Smooth muscle cell (in vitro differentiated cells): ENCODE measurements around the gene TOB1. TPM values are rescaled to one million over a fixed set of nuclear protein-coding genes. Genes with fewer than 3 reads are reported as not detected.

ENCODE experiments used
- DNase-seq: peaks from one replicate; lab custom pipeline; 2025; ENCODE audit not compliant: unreplicated experiment; lab: John Stamatoyannopoulos, UW
- H2AFZ ChIP-seq: fragments of 200-600 bp; sonication (generic); 2 replicates; pipeline ENCODE4 v1.6.0; 2016; ENCODE audit warnings: antibody characterized with exemption, low read depth, mild to moderate bottlenecking
- H3F3A ChIP-seq: fragments of 200-600 bp; sonication (generic); 2 replicates; pipeline ENCODE4 v1.6.0; 2017; ENCODE audit warnings: antibody characterized with exemption, low read depth
- H3K27ac ChIP-seq: fragments of 200-600 bp; sonication (generic); 2 replicates; pipeline ENCODE4 v1.5.1; 2016; ENCODE audit warnings: low read depth, mild to moderate bottlenecking
- H3K27me3 ChIP-seq: fragments of 200-600 bp; sonication (generic); 2 replicates; pipeline ENCODE4 v1.6.1; 2016; ENCODE audit warnings: low read depth, mild to moderate bottlenecking
- H3K36me3 ChIP-seq: fragments of 200-600 bp; sonication (generic); 2 replicates; pipeline ENCODE4 v1.5.1; 2016; ENCODE audit warnings: low read depth
- H3K4me1 ChIP-seq: fragments of 200-600 bp; sonication (generic); 2 replicates; pipeline ENCODE4 v1.5.1; 2016; ENCODE audit warnings: low read depth
- H3K4me2 ChIP-seq: fragments of 200-600 bp; sonication (generic); 2 replicates; pipeline ENCODE4 v1.6.0; 2016; ENCODE audit warnings: mild to moderate bottlenecking
- H3K4me3 ChIP-seq: fragments of 200-600 bp; sonication (generic); 2 replicates; pipeline ENCODE4 v1.5.1; 2016; ENCODE audit warnings: mild to moderate bottlenecking
- H3K79me2 ChIP-seq: fragments of 200-600 bp; sonication (generic); 2 replicates; pipeline ENCODE4 v1.6.0; 2016; ENCODE audit warnings: low read depth, mild to moderate bottlenecking
- H3K9ac ChIP-seq: fragments of 200-600 bp; sonication (generic); 2 replicates; pipeline ENCODE4 v1.6.0; 2016; ENCODE audit warnings: low read depth
- H3K9me3 ChIP-seq: fragments of 200-600 bp; sonication (generic); replicated peaks from 2 replicates; pipeline ENCODE4 v1.5.1; 2016; ENCODE audit warnings: low read depth
- H4K20me1 ChIP-seq: fragments of 200-600 bp; sonication (generic); 2 replicates; pipeline ENCODE4 v1.6.0; 2016; ENCODE audit warnings: low read depth
- CTCF ChIP-seq: fragments of 200-600 bp; sonication (generic); IDR thresholded peaks from 2 replicates; pipeline ENCODE4 v1.5.1; 2017; ENCODE audit warnings: borderline replicate concordance, mild to moderate bottlenecking, antibody characterized with exemption; ENCODE audit not compliant: insufficient read depth, poor library complexity, severe bottlenecking
- WGBS: methylation state at CpG from one replicate; pipeline ENCODE4 v1.1.7; 2016; ENCODE audit warnings: low lambda C conversion rate; 5-methylcytosine and 5-hydroxymethylcytosine counted together
- polyA plus RNA-seq: library from polyadenylated mRNA; unstranded; fragments of >200 nt; fragmentation: Nextera tagmentation; extraction: Ambion mirVana; gene quantifications from 2 replicates; pipeline ENCODE4 v1.2.1, GENCODE V29; 2016
- total RNA-seq: library from RNA; depleted of rRNA; stranded (reverse); fragments of >200 nt; gene quantifications from 2 replicates; pipeline ENCODE4 v1.2.3, GENCODE V29; 2014

The TOB1 gene
- total and polyA plus RNA-seq, 2 experiments from 2014 or later, result 29.3 to 39.8 TPM

- H3K36me3 ChIP-seq, result no peaks in the 10 kb centered on the region
- no peak overlapping the region for H3K9ac ChIP-seq
- no peaks in the 10 kb centered on the region for H3F3A ChIP-seq
- H3K4me1 ChIP-seq, result peaks cover 16% of the 10 kb centered on the region
- 93% methylated on average over 29 of the region's 29 CpGs for WGBS
- H4K20me1 ChIP-seq, result no peaks in the 10 kb centered on the region
- no peaks in the 10 kb centered on the region for H3K9me3 ChIP-seq
- no peak overlapping the region for H3K27ac ChIP-seq
- no peaks in the 10 kb centered on the region for H3K27me3 ChIP-seq
- TF ChIP-seq CTCF, result no peak
- no peak overlapping the region for H2AFZ ChIP-seq
- H3K4me3 ChIP-seq, result no peak overlapping the region
- H3K4me2 ChIP-seq, result no peak overlapping the region
- no peak for DNase-seq
- H3K79me2 ChIP-seq, result no peaks in the 10 kb centered on the region
These were observed 25.8 kb downstream of the TOB1 start for GRCh38 chr17:50840311-50840851.

GRCh38 chr17:50839591-50840310, 26.4 kb downstream of the TOB1 start:
- no peak for TF ChIP-seq CTCF
- Histone ChIP-seq H3K4me1 (peaks cover 17% of the 10 kb centered on the region), H3K4me3 (no peak overlapping the region), H3K4me2 (no peak overlapping the region), H3K9me3 (no peaks in the 10 kb centered on the region), H3K79me2 (no peaks in the 10 kb centered on the region), H3K27ac (no peak overlapping the region), H2AFZ (no peak overlapping the region), H3F3A (no peaks in the 10 kb centered on the region), H3K27me3 (no peaks in the 10 kb centered on the region), H3K9ac (no peak overlapping the region), H3K36me3 (no peaks in the 10 kb centered on the region), H4K20me1 (no peaks in the 10 kb centered on the region)
- 96% methylated on average over 29 of the region's 29 CpGs for WGBS
- DNase-seq, result no peak

- DNase-seq, result no peak
These were observed 27.9 kb downstream of the TOB1 start for GRCh38 chr17:50837980-50838954.

More at GRCh38 chr17:50837980-50838954, 27.9 kb downstream of the TOB1 start:
- H2AFZ ChIP-seq, result no peak overlapping the region
- TF ChIP-seq CTCF, result no peak
- H3K4me2 ChIP-seq, result no peak overlapping the region
- no peaks in the 10 kb centered on the region for H3K9me3 ChIP-seq
- H3K36me3 ChIP-seq, result no peaks in the 10 kb centered on the region
- H3K4me3 ChIP-seq, result no peak overlapping the region
- H3K79me2 ChIP-seq, result no peaks in the 10 kb centered on the region
- H3K9ac ChIP-seq, result no peak overlapping the region
- peaks cover 17% of the 10 kb centered on the region for H3K4me1 ChIP-seq
- 73% methylated on average over 21 of the region's 21 CpGs for WGBS
- no peaks in the 10 kb centered on the region for H4K20me1 ChIP-seq
- no peak overlapping the region for H3K27ac ChIP-seq
- no peaks in the 10 kb centered on the region for H3F3A ChIP-seq
- H3K27me3 ChIP-seq, result no peaks in the 10 kb centered on the region
